Stomach (tissue), 9 donors: ENCODE measurements around the gene TEX2. TPM values are rescaled to one million over a fixed set of nuclear protein-coding genes. Genes with fewer than 3 reads are reported as not detected.
A peak's percentile ranks its signal among the peaks of the same experiment; 100 is the strongest.
"Not testable (repeated sequence)": the region's sequence is repeated elsewhere in the genome, so short reads cannot be mapped to it uniquely, and the experiment has no call there.

Experiments
- DNase-seq, 2 donors: peaks; one replicate each; pipeline versions ENCODE4 v3.0.0 to v3.0.0-alpha.2; 2013 to 2019
- H3K27ac ChIP-seq, 5 donors: fragments of 200-600 bp in 4 of 5; sonication (generic) in 4 of 5; one replicate each; pipeline ENCODE4 v1.5.1; 2013 to 2019; ENCODE audit warnings: mild to moderate bottlenecking in 1 of 5, moderate library complexity in 1 of 5
- H3K27me3 ChIP-seq, 3 donors: fragments of 200-600 bp; sonication (generic); one replicate each; pipeline ENCODE4 v1.5.1; 2017 to 2019; ENCODE audit warnings: mixed run types in 1 of 3
- H3K36me3 ChIP-seq, 4 donors: fragments of 200-600 bp; sonication (generic); 1 replicate in 3 of 4; 2 replicates in 1 of 4; pipeline ENCODE4 v1.5.1; 2016 to 2019
- H3K4me1 ChIP-seq, 4 donors: fragments of 200-600 bp; sonication (generic); one replicate each; pipeline ENCODE4 v1.5.1; 2016 to 2019
- H3K4me3 ChIP-seq, 4 donors: fragments of 200-600 bp; sonication (generic) in 3 of 4; one replicate each; pipeline ENCODE4 v1.5.1; 2016 to 2019; ENCODE audit warnings: mild to moderate bottlenecking in 1 of 4
- H3K9me3 ChIP-seq, 4 donors: fragments of 200-600 bp; sonication (generic); one replicate each; pipeline ENCODE4 v1.5.1; 2016 to 2019
- CTCF ChIP-seq, 7 experiments: fragments of 450-650 bp in 4 of 7; fragments of 200-600 bp in 3 of 7; sonication (generic) in 3 of 7; IDR thresholded peaks; one replicate each; pipeline ENCODE4 v1.5.1; 2016 to 2019; ENCODE audit warnings: antibody characterized with exemption in 7 of 7, control low read depth in 2 of 7, mild to moderate bottlenecking in 1 of 7
- EP300 ChIP-seq: sonication (generic); formaldehyde crosslinking; IDR thresholded peaks from one replicate; pipeline ENCODE4 v1.6.1; 2017; ENCODE audit warnings: antibody characterized with exemption
- POLR2A ChIP-seq, 4 donors: fragments of 450-650 bp; IDR thresholded peaks; one replicate each; pipeline ENCODE4 v1.6.1; 2016; ENCODE audit warnings: antibody characterized with exemption in 4 of 4, control low read depth in 2 of 4, mild to moderate bottlenecking in 1 of 4, moderate library complexity in 1 of 4
- POLR2AphosphoS5 ChIP-seq, 3 donors: sonication (generic); formaldehyde crosslinking; IDR thresholded peaks; one replicate each; pipeline ENCODE4 v1.6.1; 2016; ENCODE audit warnings: antibody characterized with exemption in 3 of 3
- WGBS, 5 donors: extraction: QIAGEN DNeasy Blood & Tissue Kit in 3 of 5; methylation state at CpG; one replicate each; pipeline versions ENCODE4 v1.1.5 to v1.1.7; 2013 to 2018; 5-methylcytosine and 5-hydroxymethylcytosine counted together
- intact Hi-C: fragments of 100-400 bp; cut with DNase I; formaldehyde crosslinking; loops from one replicate; pipeline ENCODE4 v1.15.1; 2023; ENCODE audit warnings: low total_unique reads
- polyA plus RNA-seq, 3 donors: library from polyadenylated mRNA; stranded (reverse); fragments of 200-250 nt; gene quantifications; one replicate each; pipeline ENCODE4 v1.2.3, GENCODE V29; 2013
- total RNA-seq, 5 donors: library from RNA; depleted of rRNA; stranded (reverse); fragments of >200 nt; gene quantifications; one replicate each; pipeline versions ENCODE4 v1.1.0 to v1.2.3, GENCODE V29; 2014 to 2016
- donor health status: healthy with polysubstance abuse.
- donor health status: Bipolar disorder and iron deficiency.
- donor health status: healthy.

The TEX2 gene
- total and polyA plus RNA-seq, 8 donors: 5.8 to 50.6 (median 26.1) TPM

GRCh38 chr17:64125937-64126336, 137.1 kb downstream of the TEX2 start:
- H3K4me1 ChIP-seq: peaks cover 23 to 82% (median 40%) of the 10 kb centered on the region in 4 donors

GRCh38 chr17:64124609-64125008, 138.5 kb downstream of the TEX2 start:
- H3K4me1 ChIP-seq: peaks cover 19 to 88% (median 45%) of the 10 kb centered on the region in 4 donors
- H3K36me3 ChIP-seq: peaks cover 0 to 13% (median 2%) of the 10 kb centered on the region in 4 donors
- DNase-seq: no peak
- TF ChIP-seq CTCF (IDR thresholded peaks at IDR 0.05) (no peak), POLR2A (IDR thresholded peaks at IDR 0.05) (no peak), POLR2AphosphoS5 (IDR thresholded peaks at IDR 0.05) (no peak), EP300 (no peak)
- intact Hi-C loops: no loop called here
- H3K4me3 ChIP-seq: no peak overlapping the region
- WGBS, 5 donors: 89 to 97% (median 93%) methylated on average over 3 of the region's 3 CpGs
- H3K27me3 ChIP-seq: no peaks in the 10 kb centered on the region
- H3K9me3 ChIP-seq: no peaks in the 10 kb centered on the region
- H3K27ac ChIP-seq: no peak overlapping the region

More at GRCh38 chr17:64125937-64126336, 137.1 kb downstream of the TEX2 start:
- no peaks in the 10 kb centered on the region for H3K9me3 ChIP-seq
- H3K4me3 ChIP-seq: peak overlapping the region in 1 of 4 donors; percentile 72
- TF ChIP-seq CTCF (IDR thresholded peaks at IDR 0.05): no peak
- TF ChIP-seq POLR2AphosphoS5 (IDR thresholded peaks at IDR 0.05): no peak
- TF ChIP-seq POLR2A (IDR thresholded peaks at IDR 0.05): no peak
- no peak for TF ChIP-seq EP300
- no peak for DNase-seq
- peak overlapping the region in 2 of 5 donors; percentile 10 to 11 for H3K27ac ChIP-seq
- intact Hi-C loops: no loop called here
- 42 to 66% (median 55%) methylated on average over 3 of the region's 3 CpGs for WGBS, 5 donors
- peaks cover 0 to 12% (median 2%) of the 10 kb centered on the region in 4 donors for H3K36me3 ChIP-seq
- H3K27me3 ChIP-seq: no peaks in the 10 kb centered on the region

GRCh38 chr17:64123114-64123513, 139.9 kb downstream of the TEX2 start:
- intact Hi-C loops: no loop called here

GRCh38 chr17:64120972-64121786, 141.9 kb downstream of the TEX2 start:
- Histone ChIP-seq H3K27ac (peak overlapping the region; percentile 20 to 81 (median 57)), H3K36me3 (peaks cover 0 to 13% (median 2%) of the 10 kb centered on the region in 4 donors), H3K4me1 (peaks cover 25 to 91% (median 56%) of the 10 kb centered on the region in 4 donors)
- DNase-seq, H3K9me3 ChIP-seq, H3K27me3 ChIP-seq, intact Hi-C loops, H3K4me3 ChIP-seq: not testable (repeated sequence)
- 74 to 81% (median 77%) methylated on average over 13 of the region's 13 CpGs for WGBS, 5 donors

More at GRCh38 chr17:64123114-64123513, 139.9 kb downstream of the TEX2 start:
- H3K4me3 ChIP-seq: no peak overlapping the region
- no peak overlapping the region for H3K27ac ChIP-seq
- H3K36me3 ChIP-seq: peaks cover 0 to 13% (median 2%) of the 10 kb centered on the region in 4 donors
- no peaks in the 10 kb centered on the region for H3K27me3 ChIP-seq
- WGBS, 5 donors: 37 to 65% (median 50%) methylated on average over 4 of the region's 4 CpGs
- TF ChIP-seq POLR2AphosphoS5 (IDR thresholded peaks at IDR 0.05): no peak
- no peak for TF ChIP-seq POLR2A (IDR thresholded peaks at IDR 0.05)
- no peak for TF ChIP-seq CTCF (IDR thresholded peaks at IDR 0.05)
- TF ChIP-seq EP300: no peak
- no peaks in the 10 kb centered on the region for H3K9me3 ChIP-seq
- DNase-seq: no peak
- peaks cover 23 to 91% (median 51%) of the 10 kb centered on the region in 4 donors for H3K4me1 ChIP-seq
